DOHH2 (cell line): ENCODE measurements around the gene WNT2B.

ENCODE experiments used
- CTCF ChIP-seq: fragments of 200-600 bp; sonication (generic); IDR thresholded peaks from one replicate; pipeline ENCODE4 v1.5.1; 2014; ENCODE audit warnings: antibody characterized with exemption, mild to moderate bottlenecking, low read depth, low read length; ENCODE audit not compliant: poor library complexity, severe bottlenecking
- EZH2phosphoT487 ChIP-seq: fragments of 200-600 bp; sonication (generic); IDR thresholded peaks from 2 replicates; pipeline ENCODE4 v1.6.1; 2017; ENCODE audit warnings: borderline replicate concordance, mild to moderate bottlenecking, antibody characterized with exemption, low read length, moderate library complexity, mixed read lengths

GRCh38 chr1:112558634-112559033 lies 49.9 kb downstream of the WNT2B start:
- TF ChIP-seq CTCF (no peak), EZH2phosphoT487 (no peak)
